ENCODE measurements around the gene HCFC1.

- TF ChIP-seq CTCF (conservative IDR thresholded peaks at IDR 0.05): no peak
- TF ChIP-seq EZH2 (IDR thresholded peaks at IDR 0.05; ENCODE audit: low read depth): no peak
Measured at GRCh38 chrX:153908219-153908860, 63.3 kb downstream of the HCFC1 start.
